Measurements from ENCODE around the gene DRC7.

- TF ChIP-seq CTCF (IDR thresholded peaks at IDR 0.05), result no peak
- no peak for TF ChIP-seq ZFX (IDR thresholded peaks at IDR 0.05; ENCODE audit: borderline replicate concordance)
Measured at GRCh38 chr16:57693550-57693949, 1.1 kb upstream of the DRC7 start.

Measured in 22Rv1 (cell line).